Measurements from ENCODE around the gene LY6G6C. TPM values are rescaled to one million over a fixed set of nuclear protein-coding genes. Genes with fewer than 3 reads are reported as not detected.

Gene LY6G6C
- total RNA-seq, 2 donors from 2014 or later = 0.29 to 0.38 TPM

DNA sequence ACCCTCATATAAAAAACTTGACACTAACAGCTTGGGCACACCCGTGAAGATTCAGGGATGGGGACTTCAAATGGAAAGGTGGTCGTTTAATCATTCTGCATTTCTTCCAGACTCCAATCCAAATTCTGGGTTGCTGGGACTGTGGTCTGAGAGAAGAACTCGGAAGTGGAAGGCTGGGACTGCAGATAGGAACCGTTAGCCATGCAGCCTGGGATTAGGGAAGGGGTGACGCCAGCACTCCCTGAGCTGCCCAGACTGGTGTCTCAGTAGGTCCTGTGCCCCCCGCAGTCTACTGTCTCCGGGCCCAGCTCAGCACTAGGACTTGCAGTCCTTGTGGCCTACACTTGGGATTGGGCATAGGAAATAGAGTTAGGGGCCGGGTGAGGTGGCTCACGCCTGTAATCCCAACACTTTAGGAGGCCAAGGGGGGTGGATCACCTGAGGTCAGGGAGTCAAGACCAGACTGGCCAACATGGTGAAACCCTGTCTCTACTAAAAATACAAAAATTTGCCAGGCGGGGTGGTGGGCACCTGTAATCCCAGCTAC, 15.3 kb upstream of the LY6G6C start:
- DNase-seq = peak; percentile 64

DNA sequence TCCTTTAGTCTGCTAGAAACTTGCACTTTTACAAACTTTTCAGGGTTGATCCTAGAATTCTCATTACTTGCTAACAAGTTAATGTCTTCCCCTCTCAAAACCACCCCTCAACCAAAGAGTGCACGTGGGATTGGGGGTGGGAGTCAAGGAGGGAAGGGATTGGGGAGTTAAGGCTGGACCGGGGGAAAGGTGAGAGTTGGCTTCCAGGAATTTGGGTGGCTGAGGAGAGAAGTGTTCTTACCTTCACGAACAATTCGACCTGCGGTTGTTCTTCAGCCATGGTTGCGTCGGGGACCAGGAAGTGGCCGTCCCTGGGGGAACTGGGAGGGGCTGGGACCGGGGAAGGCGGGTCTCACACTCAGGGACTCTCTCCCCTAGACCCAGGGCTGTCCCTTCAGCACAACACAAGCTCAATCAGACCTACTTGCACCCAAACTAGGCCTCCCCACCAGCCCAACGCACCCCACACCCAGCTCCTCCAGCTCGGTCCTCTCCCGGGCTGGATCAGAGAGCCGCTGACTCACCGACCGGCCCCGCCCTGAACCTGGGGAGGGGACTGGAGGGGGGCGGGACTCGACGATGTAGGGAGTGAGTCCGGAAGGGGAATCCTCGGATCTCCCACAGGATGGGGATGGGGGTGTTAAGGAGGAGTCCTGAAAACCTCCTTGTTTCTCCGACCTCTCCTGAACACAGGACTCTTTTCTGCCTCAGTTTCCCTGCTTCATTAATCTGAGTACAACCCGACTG, 14.6 kb upstream of the LY6G6C start, which contains the start of gene CLIC1:
TSS of gene CLIC1 (minus strand) at position 510 of the 747 bp plus-strand sequence. CDS start at position 280, 230 bp downstream.
- H3K27ac ChIP-seq (ENCODE audit: low read depth, low read length) = peak within 1 kb of the TSS; percentile 87
- peak within 1 kb of the TSS; percentile 99 for H3K4me3 Mint-ChIP-seq
- WGBS, 2 experiments (ENCODE audit: insufficient coverage in 1 of 2, insufficient read length in 1 of 2) = 0% methylated on average over 4 to 24 of the region's 24 CpGs

More for the DNA sequence above, 15.3 kb upstream of the LY6G6C start:
- Histone ChIP-seq H3K9ac (ENCODE audit: extremely low read depth, low read length, poor library complexity, severe bottlenecking) (peak overlapping the region; percentile 26), H3K4me1 (ENCODE audit: control insufficient read depth, insufficient read depth, low read length) (peaks cover 18% of the 10 kb centered on the region), H3K4me3 (ENCODE audit: low read length) (peak overlapping the region; percentile 98), H3K27ac (ENCODE audit: low read depth, low read length) (peak overlapping the region; percentile 87), H3K36me3 (ENCODE audit: control insufficient read depth, insufficient read depth, low read length) (peaks cover 29% of the 10 kb centered on the region), H3K27me3 (ENCODE audit: control insufficient read depth, insufficient read depth, low read length, poor library complexity, severe bottlenecking) (no peaks in the 10 kb centered on the region), H3K9me3 (ENCODE audit: control insufficient read depth, low read length) (no peaks in the 10 kb centered on the region)
- H3K4me1 Mint-ChIP-seq = peaks cover 41% of the 10 kb centered on the region
- peak overlapping the region; percentile 93 for H3K27ac Mint-ChIP-seq
- peak overlapping the region; percentile 99 for H3K4me3 Mint-ChIP-seq
- 50 to 53% methylated on average over 8 to 10 of the region's 10 CpGs for WGBS, 2 experiments (ENCODE audit: insufficient coverage in 1 of 2, insufficient read length in 1 of 2)
- no peaks in the 10 kb centered on the region for H3K27me3 Mint-ChIP-seq (ENCODE audit: insufficient read depth)
- H3K9me3 Mint-ChIP-seq = no peaks in the 10 kb centered on the region
- no peak for TF ChIP-seq CTCF (conservative IDR thresholded peaks at IDR 0.05)
- H3K36me3 Mint-ChIP-seq (ENCODE audit: low read depth) = peaks cover 33% of the 10 kb centered on the region

More for the DNA sequence above, 14.6 kb upstream of the LY6G6C start, which contains the start of gene CLIC1:
- H3K4me1 Mint-ChIP-seq = peaks cover 41% of the 10 kb centered on the region
- H3K27me3 ChIP-seq (ENCODE audit: control insufficient read depth, insufficient read depth, low read length, poor library complexity, severe bottlenecking) = no peaks in the 10 kb centered on the region
- H3K27me3 Mint-ChIP-seq (ENCODE audit: insufficient read depth) = no peaks in the 10 kb centered on the region
- H3K27ac Mint-ChIP-seq = peak within 1 kb of the TSS; percentile 93
- no peaks in the 10 kb centered on the region for H3K9me3 ChIP-seq (ENCODE audit: control insufficient read depth, low read length)
- H3K36me3 Mint-ChIP-seq (ENCODE audit: low read depth) = peaks cover 31% of the 10 kb centered on the region
- TF ChIP-seq CTCF (conservative IDR thresholded peaks at IDR 0.05) = no peak
- peaks cover 32% of the 10 kb centered on the region for H3K36me3 ChIP-seq (ENCODE audit: control insufficient read depth, insufficient read depth, low read length)
- no peaks in the 10 kb centered on the region for H3K9me3 Mint-ChIP-seq
- H3K4me1 ChIP-seq (ENCODE audit: control insufficient read depth, insufficient read depth, low read length) = peaks cover 18% of the 10 kb centered on the region
- DNase-seq = peak; percentile 93
- peak within 1 kb of the TSS; percentile 88 for H3K9ac ChIP-seq (ENCODE audit: extremely low read depth, low read length, poor library complexity, severe bottlenecking)
- peak within 1 kb of the TSS; percentile 98 for H3K4me3 ChIP-seq (ENCODE audit: low read length)

Measured in endodermal cell (in vitro differentiated cells).